ENCODE data around the gene C22orf31. TPM values are rescaled to one million over a fixed set of nuclear protein-coding genes. Genes with fewer than 3 reads are reported as not detected.

The C22orf31 gene
- total RNA-seq, 1 experiment from 2014 or later = not detected

- intact Hi-C loops (cut with micrococcal nuclease; ENCODE audit: unreplicated experiment) = no loop called here
These were observed 18.7 kb upstream of the C22orf31 start for GRCh38 chr22:29080106-29080975.

GRCh38 chr22:29079218-29079901 lies 17.7 kb upstream of the C22orf31 start:
- Histone ChIP-seq H3K4me1 (ENCODE audit: control insufficient read depth, insufficient read depth, low read length) (no peaks in the 10 kb centered on the region), H3K9me3 (ENCODE audit: control insufficient read depth, insufficient read depth, low read depth, low read length) (no peaks in the 10 kb centered on the region), H3K4me3 (ENCODE audit: low read depth in 2 of 2, low read length in 2 of 2) (no peak overlapping the region), H3K36me3 (ENCODE audit: control insufficient read depth, insufficient read depth, low read length) (no peaks in the 10 kb centered on the region), H3K27ac (ENCODE audit: low read length) (no peak overlapping the region), H3K27me3 (ENCODE audit: control insufficient read depth, insufficient read depth, low read length) (no peaks in the 10 kb centered on the region)
- CTCF ChIA-PET = no interaction called here
- in situ Hi-C loops (cut with HindIII; ENCODE audit: low pct_unique_long_range_greater_than_20kb, low sequenced_read_pairs) (no loop called here), intact Hi-C loops (cut with micrococcal nuclease; ENCODE audit: unreplicated experiment) (no loop called here)
- no peak for DNase-seq (ENCODE audit: low read depth, low spot score)
- TF ChIP-seq REST (IDR thresholded peaks at IDR 0.05; ENCODE audit: insufficient read depth in 1 of 2, low read depth in 2 of 2, low read length in 1 of 2) (no peak), CTCF (IDR thresholded peaks at IDR 0.05) (no peak), SIN3A (IDR thresholded peaks at IDR 0.05; ENCODE audit: borderline replicate concordance, insufficient read depth, low read depth, low read length) (no peak), TCF7L2 (IDR thresholded peaks at IDR 0.05; ENCODE audit: low read depth, low read length) (no peak), POLR2AphosphoS5 (IDR thresholded peaks at IDR 0.05; ENCODE audit: low read depth, low read length) (no peak)
- no peak for ATAC-seq
- BruUV-seq (replicated peaks) = no TSS peak
- POLR2A ChIA-PET = interaction anchor here (0.6 kb wide), 1 partner anchor 162 kb away, joined by 3 read pairs; no protein-coding TSS in a partner anchor

More at GRCh38 chr22:29080106-29080975, 18.7 kb upstream of the C22orf31 start:
- CTCF ChIA-PET = interaction anchor here (0.6 kb wide), 1 partner anchor 862 kb away, joined by 4 read pairs; no protein-coding TSS in a partner anchor
- H3K4me3 ChIP-seq (ENCODE audit: low read depth in 2 of 2, low read length in 2 of 2) = no peak overlapping the region
- DNase-seq (ENCODE audit: low read depth, low spot score) (no peak), ATAC-seq (no peak)
- H3K27ac ChIP-seq (ENCODE audit: low read length) = no peak overlapping the region
- H3K4me1 ChIP-seq (ENCODE audit: control insufficient read depth, insufficient read depth, low read length) = no peaks in the 10 kb centered on the region
- POLR2A ChIA-PET = no interaction called here
- H3K9me3 ChIP-seq (ENCODE audit: control insufficient read depth, insufficient read depth, low read depth, low read length) = no peaks in the 10 kb centered on the region
- no peaks in the 10 kb centered on the region for H3K27me3 ChIP-seq (ENCODE audit: control insufficient read depth, insufficient read depth, low read length)
- no peaks in the 10 kb centered on the region for H3K36me3 ChIP-seq (ENCODE audit: control insufficient read depth, insufficient read depth, low read length)
- TF ChIP-seq TCF7L2 (IDR thresholded peaks at IDR 0.05; ENCODE audit: low read depth, low read length) = no peak
- in situ Hi-C loops (cut with HindIII; ENCODE audit: low pct_unique_long_range_greater_than_20kb, low sequenced_read_pairs) = no loop called here
- BruUV-seq (replicated peaks) = no TSS peak

GRCh38 chr22:29078869-29079207 lies 17.2 kb upstream of the C22orf31 start:
- no peak for ATAC-seq
- no peak for DNase-seq (ENCODE audit: low read depth, low spot score)
- TF ChIP-seq REST (IDR thresholded peaks at IDR 0.05; ENCODE audit: insufficient read depth in 1 of 2, low read depth in 2 of 2, low read length in 1 of 2) (no peak), CTCF (IDR thresholded peaks at IDR 0.05) (no peak), TCF7L2 (IDR thresholded peaks at IDR 0.05; ENCODE audit: low read depth, low read length) (no peak)
- H3K36me3 ChIP-seq (ENCODE audit: control insufficient read depth, insufficient read depth, low read length) = no peaks in the 10 kb centered on the region
- H3K27me3 ChIP-seq (ENCODE audit: control insufficient read depth, insufficient read depth, low read length) = no peaks in the 10 kb centered on the region
- BruUV-seq (replicated peaks) = no TSS peak
- intact Hi-C loops (cut with micrococcal nuclease; ENCODE audit: unreplicated experiment) = no loop called here
- no peak overlapping the region for H3K4me3 ChIP-seq (ENCODE audit: low read depth in 2 of 2, low read length in 2 of 2)
- no peak overlapping the region for H3K27ac ChIP-seq (ENCODE audit: low read length)
- no peaks in the 10 kb centered on the region for H3K4me1 ChIP-seq (ENCODE audit: control insufficient read depth, insufficient read depth, low read length)
- POLR2A ChIA-PET = no interaction called here
- in situ Hi-C loops (cut with HindIII; ENCODE audit: low pct_unique_long_range_greater_than_20kb, low sequenced_read_pairs) = no loop called here
- H3K9me3 ChIP-seq (ENCODE audit: control insufficient read depth, insufficient read depth, low read depth, low read length) = no peaks in the 10 kb centered on the region
- CTCF ChIA-PET = no interaction called here

Data from Panc1 (cell line).